Measurements from ENCODE around the gene JPH2. TPM values are rescaled to one million over a fixed set of nuclear protein-coding genes. Genes with fewer than 3 reads are reported as not detected.

The JPH2 gene
- total RNA-seq, 1 experiment from 2014 or later = 0.17 TPM

GRCh38 chr20:44176833-44177534 lies 10.0 kb downstream of the JPH2 start:
- H3K9ac ChIP-seq (ENCODE audit: low read length) = no peak overlapping the region
- TF ChIP-seq ZNF274 (IDR thresholded peaks at IDR 0.05; ENCODE audit: low read depth, low read length) (no peak), REST (IDR thresholded peaks at IDR 0.05; ENCODE audit: low read depth) (no peak), RAD21 (IDR thresholded peaks at IDR 0.05; ENCODE audit: low read depth) (no peak), ATF3 (IDR thresholded peaks at IDR 0.05) (no peak), POLR2A (IDR thresholded peaks at IDR 0.05; ENCODE audit: borderline replicate concordance, extremely low read depth, insufficient read depth, insufficient read length) (no peak), YY1 (IDR thresholded peaks at IDR 0.05; ENCODE audit: extremely low read depth, insufficient replicate concordance, low read depth, low read length) (no peak), JUND (IDR thresholded peaks at IDR 0.05) (no peak), EZH2 (IDR thresholded peaks at IDR 0.05) (no peak), POLR2AphosphoS5 (IDR thresholded peaks at IDR 0.05; ENCODE audit: low read depth, low read length) (no peak), EGR1 (IDR thresholded peaks at IDR 0.05; ENCODE audit: low read depth) (no peak), SIN3A (IDR thresholded peaks at IDR 0.05; ENCODE audit: low read depth) (no peak), ZBTB33 (IDR thresholded peaks at IDR 0.05; ENCODE audit: extremely low read depth, insufficient replicate concordance, low read length) (no peak), CTCF (IDR thresholded peaks at IDR 0.05 in 2 of 3, conservative IDR thresholded peaks at IDR 0.05 in 1 of 3; ENCODE audit: borderline replicate concordance in 1 of 3, insufficient read depth in 1 of 3, low read depth in 2 of 3, low read length in 2 of 3) (no peak), SP1 (IDR thresholded peaks at IDR 0.05; ENCODE audit: low read depth) (no peak), ELF1 (IDR thresholded peaks at IDR 0.05; ENCODE audit: borderline replicate concordance, low read depth) (no peak), MAX (IDR thresholded peaks at IDR 0.05) (no peak)

More at GRCh38 chr20:44176833-44177534, 10.0 kb downstream of the JPH2 start:
- Histone ChIP-seq H3K36me3 (ENCODE audit: control insufficient read depth in 1 of 2, insufficient read depth in 2 of 2, low read length in 2 of 2) (no peaks in the 10 kb centered on the region), H3K4me3 (replicated peaks in 1 of 2; ENCODE audit: low read depth in 1 of 2, low read length in 2 of 2) (no peak overlapping the region), H3K79me2 (ENCODE audit: insufficient read depth, low read length) (no peaks in the 10 kb centered on the region), H3K9me2 (ENCODE audit: insufficient read depth) (no peaks in the 10 kb centered on the region), H4K20me1 (ENCODE audit: insufficient read depth) (no peaks in the 10 kb centered on the region), H3K4me1 (ENCODE audit: control insufficient read depth in 1 of 2, insufficient read depth in 2 of 2, low read length in 2 of 2) (no peaks in the 10 kb centered on the region), H3K27me3 (ENCODE audit: insufficient read depth, low read length) (no peaks in the 10 kb centered on the region), H3K27ac (ENCODE audit: low read depth, low read length) (no peak overlapping the region), H2AFZ (ENCODE audit: low read depth, low read length, poor library complexity, severe bottlenecking) (no peak overlapping the region), H3K9me3 (ENCODE audit: control insufficient read depth in 1 of 2, insufficient read depth in 1 of 2, low read depth in 1 of 2, low read length in 2 of 2) (no peaks in the 10 kb centered on the region), H3K4me2 (ENCODE audit: low read length) (no peak overlapping the region)
- ATAC-seq = no peak
- ChIA-PET RAD21 (ENCODE audit: low non-redundant PET in 1 of 2, low total read pairs in 2 of 2, uncharacterized antibody in 2 of 2, unreplicated experiment in 2 of 2) (no interaction called here), CTCF (interaction anchor here (2.4 kb wide), 1 partner anchor 13 kb away, joined by 11 read pairs; no protein-coding TSS in a partner anchor), POLR2A (no interaction called here)
- intact Hi-C loops (cut with micrococcal nuclease) = loop anchor here (5.0 kb wide), 1 partner anchor 70 kb away; no protein-coding TSS in a partner anchor
- DNase-seq (ENCODE audit: low read depth, low spot score) = no peak
- BruUV-seq (replicated peaks) = no TSS peak
